HG02970 (cell line): ENCODE measurements around the gene KCNIP1.

ENCODE experiments used
- ATAC-seq: cut with Tn5 transposase; IDR thresholded peaks from one replicate; pipeline ENCODE4 v1.9.1; 2021; ENCODE audit warnings: mild to moderate bottlenecking, moderate library complexity, moderate number of reproducible peaks; ENCODE audit not compliant: unreplicated experiment, low FRiP score

Gene KCNIP1

GRCh38 chr5:170585273-170585948 lies 81.6 kb downstream of the KCNIP1 start:
- ATAC-seq, result no peak

- ATAC-seq, result no peak
These were observed 84.0 kb downstream of the KCNIP1 start for GRCh38 chr5:170587808-170588207.

- ATAC-seq, result no peak
These were observed 85.8 kb downstream of the KCNIP1 start for GRCh38 chr5:170589643-170590042.

GRCh38 chr5:170590566-170590965 lies 86.7 kb downstream of the KCNIP1 start:
- no peak for ATAC-seq

- ATAC-seq, result no peak
These were observed 87.2 kb downstream of the KCNIP1 start for GRCh38 chr5:170591054-170591453.

- no peak for ATAC-seq
These were observed 92.7 kb downstream of the KCNIP1 start for GRCh38 chr5:170596482-170597044.

GRCh38 chr5:170597109-170597751 lies 93.4 kb downstream of the KCNIP1 start:
- ATAC-seq, result no peak

GRCh38 chr5:170597872-170598271 lies 94.1 kb downstream of the KCNIP1 start:
- no peak for ATAC-seq

- ATAC-seq, result no peak
These were observed 95.9 kb downstream of the KCNIP1 start for GRCh38 chr5:170599756-170600155.

- no peak for ATAC-seq
These were observed 97.8 kb downstream of the KCNIP1 start for GRCh38 chr5:170601619-170602018.

GRCh38 chr5:170603109-170603508 lies 99.3 kb downstream of the KCNIP1 start:
- ATAC-seq, result no peak

GRCh38 chr5:170603578-170604565 lies 100.1 kb downstream of the KCNIP1 start:
- ATAC-seq, result no peak

GRCh38 chr5:170606941-170607340 lies 103.1 kb downstream of the KCNIP1 start:
- no peak for ATAC-seq

GRCh38 chr5:170611449-170612090 lies 107.8 kb downstream of the KCNIP1 start:
- ATAC-seq, result no peak

- ATAC-seq, result no peak
These were observed 108.4 kb downstream of the KCNIP1 start for GRCh38 chr5:170612256-170612678.

GRCh38 chr5:170614065-170614490 lies 110.3 kb downstream of the KCNIP1 start:
- no peak for ATAC-seq

GRCh38 chr5:170614720-170615119 lies 110.9 kb downstream of the KCNIP1 start:
- ATAC-seq, result no peak

GRCh38 chr5:170617533-170618490 lies 114.0 kb downstream of the KCNIP1 start:
- no peak for ATAC-seq

- ATAC-seq, result no peak
These were observed 116.0 kb downstream of the KCNIP1 start for GRCh38 chr5:170619869-170620268.
